A549 (cell line): ENCODE data around the gene LPCAT1.
"Not testable (repeated sequence)": the region's sequence is repeated elsewhere in the genome, so short reads cannot be mapped to it uniquely, and the experiment has no call there.

ENCODE experiments used
- CHD4 ChIP-seq: fragments of 200-600 bp; sonication (generic); IDR thresholded peaks from 2 replicates; pipeline ENCODE4 v1.6.1; 2016; ENCODE audit warnings: antibody characterized with exemption, mild to moderate bottlenecking, borderline replicate concordance
- HOXA7 ChIP-seq: fragments of 250-450 bp; sonication (Bioruptor Pico); IDR thresholded peaks from 2 replicates; pipeline ENCODE4 v1.5.0; 2020; ENCODE audit warnings: mild to moderate bottlenecking, moderate library complexity
- JUNB ChIP-seq: fragments of >200 bp; sonication (Bioruptor Twin); formaldehyde crosslinking; IDR thresholded peaks from 2 replicates; pipeline ENCODE4 v1.6.1; 2016
- MAZ ChIP-seq: fragments of 150-350 bp; IDR thresholded peaks from 2 replicates; pipeline ENCODE4 v1.6.1; 2014; ENCODE audit warnings: antibody characterized with exemption, low read depth, low read length, borderline replicate concordance
- PBX3 ChIP-seq: IDR thresholded peaks from 2 replicates; pipeline ENCODE4 v1.6.1; 2012
- POLR2A ChIP-seq: IDR thresholded peaks from 2 replicates; pipeline ENCODE4 v1.6.1; 2012; ENCODE audit warnings: mild to moderate bottlenecking, low read length
- POLR2AphosphoS2 ChIP-seq: conservative IDR thresholded peaks from 2 replicates; pipeline ENCODE4 v1.6.1; 2012; ENCODE audit warnings: low read length, improper control_type of control experiment, inconsistent platforms
- RAD21 ChIP-seq, 2 experiments: fragments of >200 bp in 1 of 2; sonication (Bioruptor Twin) in 1 of 2; formaldehyde crosslinking in 1 of 2; IDR thresholded peaks in 1 of 2; conservative IDR thresholded peaks in 1 of 2; 2 replicates in 1 of 2; 3 replicates in 1 of 2; pipeline ENCODE4 v1.6.1; 2012 to 2018; ENCODE audit warnings: inconsistent platforms in 1 of 2
- RFX5 ChIP-seq: fragments of 450-650 bp; IDR thresholded peaks from 2 replicates; pipeline ENCODE4 v1.7.1; 2014; ENCODE audit warnings: antibody characterized with exemption, mild to moderate bottlenecking, moderate library complexity
- USF2 ChIP-seq: fragments of 450-650 bp; IDR thresholded peaks from 2 replicates; pipeline ENCODE4 v1.6.1; 2014; ENCODE audit warnings: antibody characterized with exemption
- TF ChIP-seq, protein P1 (sequence below): fragments of >200 bp; sonication (Bioruptor Twin); formaldehyde crosslinking; IDR thresholded peaks from 3 replicates; pipeline ENCODE4 v1.5.1; 2016

GRCh38 chr5:1505089-1505488, 18.7 kb downstream of the LPCAT1 start:
- TF ChIP-seq RAD21 (conservative IDR thresholded peaks at IDR 0.05 in 1 of 2, IDR thresholded peaks at IDR 0.05 in 1 of 2); CHD4; RFX5; POLR2AphosphoS2; PBX3; HOXA7; POLR2A; USF2; MAZ; JUNB: not testable (repeated sequence)
- TF ChIP-seq, protein P1, sequence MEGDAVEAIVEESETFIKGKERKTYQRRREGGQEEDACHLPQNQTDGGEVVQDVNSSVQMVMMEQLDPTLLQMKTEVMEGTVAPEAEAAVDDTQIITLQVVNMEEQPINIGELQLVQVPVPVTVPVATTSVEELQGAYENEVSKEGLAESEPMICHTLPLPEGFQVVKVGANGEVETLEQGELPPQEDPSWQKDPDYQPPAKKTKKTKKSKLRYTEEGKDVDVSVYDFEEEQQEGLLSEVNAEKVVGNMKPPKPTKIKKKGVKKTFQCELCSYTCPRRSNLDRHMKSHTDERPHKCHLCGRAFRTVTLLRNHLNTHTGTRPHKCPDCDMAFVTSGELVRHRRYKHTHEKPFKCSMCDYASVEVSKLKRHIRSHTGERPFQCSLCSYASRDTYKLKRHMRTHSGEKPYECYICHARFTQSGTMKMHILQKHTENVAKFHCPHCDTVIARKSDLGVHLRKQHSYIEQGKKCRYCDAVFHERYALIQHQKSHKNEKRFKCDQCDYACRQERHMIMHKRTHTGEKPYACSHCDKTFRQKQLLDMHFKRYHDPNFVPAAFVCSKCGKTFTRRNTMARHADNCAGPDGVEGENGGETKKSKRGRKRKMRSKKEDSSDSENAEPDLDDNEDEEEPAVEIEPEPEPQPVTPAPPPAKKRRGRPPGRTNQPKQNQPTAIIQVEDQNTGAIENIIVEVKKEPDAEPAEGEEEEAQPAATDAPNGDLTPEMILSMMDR = not testable (repeated sequence)
